Suprapubic skin (tissue), 3 donors: Measurements from ENCODE around the gene OARD1.

ENCODE experiments used
- CTCF ChIP-seq, 2 donors: fragments of 200-600 bp in 1 of 2; fragments of 450-650 bp in 1 of 2; sonication (generic) in 1 of 2; IDR thresholded peaks; one replicate each; pipeline ENCODE4 v1.5.1; 2016 to 2019; ENCODE audit warnings: antibody characterized with exemption in 2 of 2, mild to moderate bottlenecking in 1 of 2, moderate library complexity in 1 of 2
- POLR2A ChIP-seq, 2 donors: fragments of 450-650 bp; IDR thresholded peaks; one replicate each; pipeline ENCODE4 v1.6.1; 2017; ENCODE audit warnings: antibody characterized with exemption in 2 of 2, mild to moderate bottlenecking in 2 of 2, moderate library complexity in 2 of 2

GRCh38 chr6:41038205-41038604 is 34.0 kb downstream of the OARD1 start:
- TF ChIP-seq CTCF (IDR thresholded peaks at IDR 0.05): no peak
- TF ChIP-seq POLR2A (IDR thresholded peaks at IDR 0.05): no peak
